GM19193 (cell line): ENCODE data around the gene MPPED1.

Experiments
- POLR2A ChIP-seq: IDR thresholded peaks from 4 replicates; pipeline ENCODE4 v1.6.1; 2011; ENCODE audit not compliant: insufficient read depth, insufficient read length; ENCODE audit errors: extremely low read depth

Gene MPPED1

GRCh38 chr22:43532301-43533155 lies 120.7 kb downstream of the MPPED1 start:
- TF ChIP-seq POLR2A, result no peak

GRCh38 chr22:43533156-43533530 lies 121.3 kb downstream of the MPPED1 start:
- TF ChIP-seq POLR2A, result no peak

- no peak for TF ChIP-seq POLR2A
These were observed 122.0 kb downstream of the MPPED1 start for GRCh38 chr22:43533656-43534428.

GRCh38 chr22:43534916-43535315 lies 123.1 kb downstream of the MPPED1 start:
- no peak for TF ChIP-seq POLR2A

GRCh38 chr22:43535336-43535735 lies 123.5 kb downstream of the MPPED1 start:
- no peak for TF ChIP-seq POLR2A

GRCh38 chr22:43535741-43536140 lies 123.9 kb downstream of the MPPED1 start:
- TF ChIP-seq POLR2A, result no peak

- TF ChIP-seq POLR2A, result no peak
These were observed 125.3 kb downstream of the MPPED1 start for GRCh38 chr22:43537019-43537585.

- TF ChIP-seq POLR2A, result no peak
These were observed 128.0 kb downstream of the MPPED1 start for GRCh38 chr22:43539572-43540528.

GRCh38 chr22:43540529-43540923 lies 128.7 kb downstream of the MPPED1 start:
- no peak for TF ChIP-seq POLR2A

- TF ChIP-seq POLR2A, result no peak
These were observed 129.2 kb downstream of the MPPED1 start for GRCh38 chr22:43541022-43541421.

- no peak for TF ChIP-seq POLR2A
These were observed 129.9 kb downstream of the MPPED1 start for GRCh38 chr22:43541462-43542407.

- TF ChIP-seq POLR2A, result no peak
These were observed 131.1 kb downstream of the MPPED1 start for GRCh38 chr22:43542681-43543521.
